Neutrophil (primary cell): ENCODE measurements around the gene GDAP1L1.

ENCODE experiments used
- H3K27ac ChIP-seq: fragments of 200-600 bp; sonication (generic); 2 replicates; pipeline ENCODE4 v1.5.1; 2016; ENCODE audit warnings: mild to moderate bottlenecking, moderate library complexity
- H3K27me3 ChIP-seq: fragments of 200-600 bp; sonication (generic); 2 replicates; pipeline ENCODE4 v1.6.0; 2016; ENCODE audit warnings: mild to moderate bottlenecking
- H3K36me3 ChIP-seq: fragments of 200-600 bp; sonication (generic); 2 replicates; pipeline ENCODE4 v1.5.1; 2017
- H3K4me1 ChIP-seq, 2 experiments: fragments of 200-600 bp in 1 of 2; sonication (generic) in 1 of 2; 1 replicate in 1 of 2; 2 replicates in 1 of 2; pipeline versions ENCODE4 v1.5.1 to v1.6.1; 2013 to 2016; ENCODE audit warnings: low read depth in 1 of 2, low read length in 1 of 2, mild to moderate bottlenecking in 1 of 2, moderate library complexity in 1 of 2; ENCODE audit not compliant: control insufficient read depth in 1 of 2, insufficient read depth in 1 of 2
- H3K4me3 ChIP-seq, 2 experiments: fragments of 200-600 bp in 1 of 2; sonication (generic) in 1 of 2; 1 replicate in 1 of 2; 2 replicates in 1 of 2; pipeline ENCODE4 v1.5.1; 2013 to 2016; ENCODE audit warnings: low read depth in 1 of 2, low read length in 1 of 2, mild to moderate bottlenecking in 1 of 2, moderate library complexity in 1 of 2
- H3K9me3 ChIP-seq: fragments of 200-600 bp; sonication (generic); 2 replicates; pipeline ENCODE4 v1.5.1; 2016
- TF ChIP-seq, protein P1 (sequence below): fragments of 200-600 bp; sonication (generic); IDR thresholded peaks from 2 replicates; pipeline ENCODE4 v1.5.1; 2016; ENCODE audit warnings: antibody characterized with exemption

Gene GDAP1L1

DNA sequence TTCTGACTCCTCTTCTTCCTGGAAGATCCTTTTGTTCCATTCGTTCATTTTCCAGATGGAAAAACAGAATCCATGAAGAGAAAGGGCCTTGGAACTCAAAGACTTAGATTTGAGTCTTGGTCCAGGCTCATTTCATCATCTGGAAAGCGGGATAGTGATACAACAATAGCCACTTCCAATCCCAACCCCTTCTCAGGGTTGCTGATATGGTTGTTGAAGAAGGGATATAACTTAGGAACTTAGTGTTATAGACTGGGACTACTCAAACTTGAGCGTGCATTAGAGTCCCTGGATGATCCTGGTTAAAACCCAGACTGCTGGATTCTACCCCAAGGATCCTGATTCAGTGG is 1.3 kb downstream of the GDAP1L1 start:
- Histone ChIP-seq H3K27ac (no peak overlapping the region), H3K27me3 (peaks cover 74% of the 10 kb centered on the region), H3K4me1 (no peaks in the 10 kb centered on the region), H3K36me3 (no peaks in the 10 kb centered on the region), H3K4me3 (no peak overlapping the region), H3K9me3 (no peaks in the 10 kb centered on the region)
- TF ChIP-seq, protein P1, sequence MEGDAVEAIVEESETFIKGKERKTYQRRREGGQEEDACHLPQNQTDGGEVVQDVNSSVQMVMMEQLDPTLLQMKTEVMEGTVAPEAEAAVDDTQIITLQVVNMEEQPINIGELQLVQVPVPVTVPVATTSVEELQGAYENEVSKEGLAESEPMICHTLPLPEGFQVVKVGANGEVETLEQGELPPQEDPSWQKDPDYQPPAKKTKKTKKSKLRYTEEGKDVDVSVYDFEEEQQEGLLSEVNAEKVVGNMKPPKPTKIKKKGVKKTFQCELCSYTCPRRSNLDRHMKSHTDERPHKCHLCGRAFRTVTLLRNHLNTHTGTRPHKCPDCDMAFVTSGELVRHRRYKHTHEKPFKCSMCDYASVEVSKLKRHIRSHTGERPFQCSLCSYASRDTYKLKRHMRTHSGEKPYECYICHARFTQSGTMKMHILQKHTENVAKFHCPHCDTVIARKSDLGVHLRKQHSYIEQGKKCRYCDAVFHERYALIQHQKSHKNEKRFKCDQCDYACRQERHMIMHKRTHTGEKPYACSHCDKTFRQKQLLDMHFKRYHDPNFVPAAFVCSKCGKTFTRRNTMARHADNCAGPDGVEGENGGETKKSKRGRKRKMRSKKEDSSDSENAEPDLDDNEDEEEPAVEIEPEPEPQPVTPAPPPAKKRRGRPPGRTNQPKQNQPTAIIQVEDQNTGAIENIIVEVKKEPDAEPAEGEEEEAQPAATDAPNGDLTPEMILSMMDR: no peak

DNA sequence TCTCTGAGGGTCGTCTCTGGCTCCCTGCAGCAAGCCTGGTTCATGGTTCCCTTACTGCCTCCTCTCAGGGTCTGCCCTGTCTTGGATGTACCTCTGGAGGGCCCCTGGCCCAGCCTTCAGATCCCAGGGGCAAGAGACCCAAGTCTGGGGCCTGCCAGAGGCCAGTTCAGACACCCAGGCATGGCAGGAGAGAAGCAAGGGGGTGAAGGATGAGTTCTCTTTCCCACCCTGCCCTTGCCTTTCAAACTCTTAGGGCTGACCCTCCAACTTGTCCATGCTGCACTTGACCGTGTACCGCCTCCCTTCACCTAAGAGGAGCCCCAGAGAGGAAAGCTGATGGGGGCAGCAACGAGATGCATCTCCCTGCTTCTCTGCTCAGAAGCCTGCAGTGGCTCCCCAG is 4.2 kb downstream of the GDAP1L1 start:
- Histone ChIP-seq H3K27me3 (peaks cover 47% of the 10 kb centered on the region), H3K4me1 (no peaks in the 10 kb centered on the region), H3K27ac (no peak overlapping the region), H3K4me3 (no peak overlapping the region), H3K9me3 (no peaks in the 10 kb centered on the region), H3K36me3 (no peaks in the 10 kb centered on the region)
- TF ChIP-seq, protein P1: no peak

DNA sequence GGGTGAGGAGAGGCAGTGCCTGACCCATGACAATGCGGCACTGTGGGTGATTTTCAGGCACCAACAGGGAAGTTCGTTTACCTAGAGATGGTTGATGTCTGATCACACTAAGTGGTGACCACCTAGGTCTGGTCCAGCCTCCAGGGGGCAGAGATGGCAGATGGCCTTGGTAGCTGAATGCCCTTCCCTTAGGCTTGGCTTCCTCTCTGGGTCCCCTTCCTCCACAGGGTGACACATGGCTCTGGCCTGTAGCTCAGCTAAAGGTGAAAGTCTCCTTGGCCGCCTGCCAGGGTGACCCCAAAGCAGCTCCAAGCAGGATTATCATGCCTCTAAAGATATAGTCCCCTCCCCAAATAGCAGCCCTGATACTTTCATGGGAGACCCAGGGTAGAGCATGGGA is 6.4 kb downstream of the GDAP1L1 start:
- H3K27me3 ChIP-seq: peaks cover 25% of the 10 kb centered on the region
- no peaks in the 10 kb centered on the region for H3K4me1 ChIP-seq
- H3K4me3 ChIP-seq: no peak overlapping the region
- no peak overlapping the region for H3K27ac ChIP-seq
- no peaks in the 10 kb centered on the region for H3K36me3 ChIP-seq
- no peaks in the 10 kb centered on the region for H3K9me3 ChIP-seq
- TF ChIP-seq, protein P1: no peak

DNA sequence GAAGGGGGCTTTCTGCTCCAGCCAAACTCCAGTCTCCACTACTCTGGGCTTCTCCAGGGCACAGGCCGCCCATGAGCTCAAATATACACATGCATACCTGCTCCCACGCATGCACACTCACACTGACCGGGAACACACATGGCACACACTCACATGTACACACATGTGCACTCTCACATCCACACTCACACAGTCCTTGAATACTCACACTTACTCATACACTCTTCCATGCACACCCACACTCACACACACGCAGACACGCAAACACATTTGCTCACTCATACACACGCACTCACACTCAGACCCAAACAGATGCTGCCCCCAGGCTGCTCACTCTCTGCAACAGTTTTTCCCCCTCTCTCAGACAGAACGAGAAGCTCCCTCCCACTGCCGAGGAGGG is 7.0 kb downstream of the GDAP1L1 start:
- Histone ChIP-seq H3K27ac (no peak overlapping the region), H3K4me3 (no peak overlapping the region), H3K36me3 (no peaks in the 10 kb centered on the region), H3K9me3 (no peaks in the 10 kb centered on the region), H3K4me1 (no peaks in the 10 kb centered on the region), H3K27me3 (peaks cover 20% of the 10 kb centered on the region)
- TF ChIP-seq, protein P1: no peak

DNA sequence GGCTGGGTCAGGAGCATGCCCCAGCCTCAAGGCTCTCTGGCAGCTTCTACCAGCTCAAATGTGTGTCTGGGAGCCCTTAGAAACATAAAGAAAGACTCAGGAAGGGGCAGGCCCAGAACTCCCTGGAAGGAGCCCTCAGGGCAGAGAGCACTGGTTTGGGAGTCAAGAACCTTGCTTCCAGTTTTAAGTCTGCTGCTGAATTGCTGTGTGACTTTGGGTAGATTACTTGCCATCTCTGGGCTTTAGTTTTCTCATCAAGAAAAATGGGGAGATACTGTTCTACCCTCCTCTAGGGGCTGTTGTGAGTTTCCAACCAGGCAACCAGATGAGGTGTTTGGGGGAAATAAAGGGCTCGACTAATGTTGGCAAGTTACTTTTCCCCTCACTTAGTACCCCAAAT is 8.8 kb downstream of the GDAP1L1 start:
- H3K4me3 ChIP-seq: no peak overlapping the region
- H3K27me3 ChIP-seq: peaks cover under 1% of the 10 kb centered on the region
- H3K4me1 ChIP-seq: no peaks in the 10 kb centered on the region
- H3K36me3 ChIP-seq: no peaks in the 10 kb centered on the region
- H3K27ac ChIP-seq: no peak overlapping the region
- no peaks in the 10 kb centered on the region for H3K9me3 ChIP-seq
- TF ChIP-seq, protein P1: no peak

DNA sequence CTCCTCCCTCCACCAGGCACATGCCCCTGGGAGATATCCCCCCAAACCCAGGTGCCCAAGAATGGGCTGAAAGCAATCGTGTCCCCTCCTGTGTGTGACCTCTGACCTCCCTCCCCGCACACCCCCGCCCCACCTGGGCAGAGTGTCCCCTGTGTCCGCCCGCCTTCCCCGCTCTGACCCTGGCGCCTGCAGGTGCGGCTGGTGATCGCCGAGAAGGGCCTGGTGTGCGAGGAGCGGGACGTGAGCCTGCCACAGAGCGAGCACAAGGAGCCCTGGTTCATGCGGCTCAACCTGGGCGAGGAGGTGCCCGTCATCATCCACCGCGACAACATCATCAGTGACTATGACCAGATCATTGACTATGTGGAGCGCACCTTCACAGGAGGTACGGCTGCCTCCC is 9.9 kb downstream of the GDAP1L1 start:
- Histone ChIP-seq H3K4me1 (no peaks in the 10 kb centered on the region), H3K27ac (no peak overlapping the region), H3K36me3 (no peaks in the 10 kb centered on the region), H3K27me3 (no peaks in the 10 kb centered on the region), H3K9me3 (no peaks in the 10 kb centered on the region), H3K4me3 (no peak overlapping the region)
- TF ChIP-seq, protein P1: no peak
